DOHH2 (cell line): ENCODE results near the gene APIP.

Source experiments
- H3F3A ChIP-seq: fragments of 200-600 bp; sonication (generic), shearing (Covaris generic); 2 replicates; pipeline ENCODE4 v1.6.0; 2016; ENCODE audit warnings: antibody characterized with exemption, mild to moderate bottlenecking; ENCODE audit not compliant: control insufficient read depth, insufficient read depth
- H3K27ac ChIP-seq: fragments of 200-600 bp; sonication (generic); 2 replicates; pipeline ENCODE4 v1.5.1; 2014; ENCODE audit warnings: low read depth, mild to moderate bottlenecking, low read length, moderate library complexity
- H3K27me3 ChIP-seq: fragments of 200-600 bp; sonication (generic); 2 replicates; pipeline ENCODE4 v1.6.1; 2014; ENCODE audit warnings: mild to moderate bottlenecking, low read length, mixed read lengths; ENCODE audit not compliant: control insufficient read depth
- H3K36me3 ChIP-seq: fragments of 200-600 bp; sonication (generic); 2 replicates; pipeline ENCODE4 v1.6.1; 2014; ENCODE audit warnings: mild to moderate bottlenecking, low read length, moderate library complexity, mixed read lengths; ENCODE audit not compliant: control insufficient read depth
- H3K4me1 ChIP-seq: fragments of 200-600 bp; sonication (generic); 2 replicates; pipeline ENCODE4 v1.6.1; 2014; ENCODE audit warnings: mild to moderate bottlenecking, low read length, mixed read lengths; ENCODE audit not compliant: control insufficient read depth
- H3K4me2 ChIP-seq: fragments of 200-600 bp; sonication (generic); 2 replicates; pipeline ENCODE4 v1.6.0; 2014; ENCODE audit warnings: mild to moderate bottlenecking, low read length, moderate library complexity
- H3K4me3 ChIP-seq: fragments of 200-600 bp; sonication (generic); 2 replicates; pipeline ENCODE4 v1.5.1; 2014; ENCODE audit warnings: mild to moderate bottlenecking, low read length, mixed read lengths
- H3K79me2 ChIP-seq: fragments of 200-600 bp; sonication (generic); 2 replicates; pipeline ENCODE4 v1.6.1; 2014; ENCODE audit warnings: mild to moderate bottlenecking, low read length, mixed read lengths; ENCODE audit not compliant: control insufficient read depth
- H3K9me2 ChIP-seq: fragments of 200-600 bp; sonication (generic); replicated peaks from 2 replicates; pipeline ENCODE4 v1.6.1; 2014; ENCODE audit warnings: mild to moderate bottlenecking, low read length, mixed read lengths; ENCODE audit not compliant: control insufficient read depth
- H3K9me3 ChIP-seq: fragments of 200-600 bp; sonication (generic); 2 replicates; pipeline ENCODE4 v1.6.1; 2014; ENCODE audit warnings: antibody characterized with exemption, low read length, mixed read lengths; ENCODE audit not compliant: control insufficient read depth, insufficient read depth
- H4K20me1 ChIP-seq: fragments of 200-600 bp; sonication (generic); 2 replicates; pipeline ENCODE4 v1.6.0; 2014; ENCODE audit warnings: low read depth, mild to moderate bottlenecking, antibody characterized with exemption, low read length, moderate library complexity; ENCODE audit not compliant: control insufficient read depth, insufficient read depth
- CTCF ChIP-seq: fragments of 200-600 bp; sonication (generic); IDR thresholded peaks from one replicate; pipeline ENCODE4 v1.5.1; 2014; ENCODE audit warnings: antibody characterized with exemption, mild to moderate bottlenecking, low read depth, low read length; ENCODE audit not compliant: poor library complexity, severe bottlenecking
- EZH2phosphoT487 ChIP-seq: fragments of 200-600 bp; sonication (generic); IDR thresholded peaks from 2 replicates; pipeline ENCODE4 v1.6.1; 2017; ENCODE audit warnings: borderline replicate concordance, mild to moderate bottlenecking, antibody characterized with exemption, low read length, moderate library complexity, mixed read lengths

The APIP gene

GRCh38 chr11:34874202-34874601 is 42.0 kb downstream of the APIP start:
- no peaks in the 10 kb centered on the region for H3K4me1 ChIP-seq
- H4K20me1 ChIP-seq: no peaks in the 10 kb centered on the region

GRCh38 chr11:34870548-34871196 is 45.5 kb downstream of the APIP start:
- Histone ChIP-seq H3K9me2 (no peaks in the 10 kb centered on the region), H3F3A (no peaks in the 10 kb centered on the region), H3K27me3 (no peaks in the 10 kb centered on the region), H3K4me3 (no peak overlapping the region), H3K79me2 (no peaks in the 10 kb centered on the region), H4K20me1 (no peaks in the 10 kb centered on the region), H3K4me1 (no peaks in the 10 kb centered on the region), H3K36me3 (no peaks in the 10 kb centered on the region), H3K9me3 (no peaks in the 10 kb centered on the region), H3K4me2 (no peak overlapping the region), H3K27ac (no peak overlapping the region)
- TF ChIP-seq EZH2phosphoT487 (no peak), CTCF (no peak)

More at GRCh38 chr11:34874202-34874601, 42.0 kb downstream of the APIP start:
- no peaks in the 10 kb centered on the region for H3K9me3 ChIP-seq
- H3K36me3 ChIP-seq: no peaks in the 10 kb centered on the region
- no peaks in the 10 kb centered on the region for H3K27me3 ChIP-seq
- no peaks in the 10 kb centered on the region for H3K79me2 ChIP-seq
- no peaks in the 10 kb centered on the region for H3F3A ChIP-seq
- TF ChIP-seq EZH2phosphoT487: no peak
- H3K27ac ChIP-seq: no peak overlapping the region
- no peak overlapping the region for H3K4me3 ChIP-seq
- no peaks in the 10 kb centered on the region for H3K9me2 ChIP-seq
- H3K4me2 ChIP-seq: no peak overlapping the region

- no peaks in the 10 kb centered on the region for H3K27me3 ChIP-seq
- H3K4me3 ChIP-seq: no peak overlapping the region
- TF ChIP-seq EZH2phosphoT487: no peak
- TF ChIP-seq CTCF: peak; percentile 24
- no peaks in the 10 kb centered on the region for H3K9me3 ChIP-seq
- no peaks in the 10 kb centered on the region for H3K9me2 ChIP-seq
- H3K36me3 ChIP-seq: no peaks in the 10 kb centered on the region
- H3K4me2 ChIP-seq: no peak overlapping the region
- H3K4me1 ChIP-seq: peaks cover 3% of the 10 kb centered on the region
- no peaks in the 10 kb centered on the region for H3F3A ChIP-seq
- H3K27ac ChIP-seq: no peak overlapping the region
- no peaks in the 10 kb centered on the region for H4K20me1 ChIP-seq
- no peaks in the 10 kb centered on the region for H3K79me2 ChIP-seq
Measured at GRCh38 chr11:34869425-34869824, 46.8 kb downstream of the APIP start.

- H4K20me1 ChIP-seq: no peaks in the 10 kb centered on the region
- no peaks in the 10 kb centered on the region for H3K27me3 ChIP-seq
- H3K4me2 ChIP-seq: no peak overlapping the region
- TF ChIP-seq CTCF (no peak), EZH2phosphoT487 (no peak)
- H3K36me3 ChIP-seq: no peaks in the 10 kb centered on the region
- H3F3A ChIP-seq: no peaks in the 10 kb centered on the region
- no peak overlapping the region for H3K27ac ChIP-seq
- H3K9me2 ChIP-seq: no peaks in the 10 kb centered on the region
- no peaks in the 10 kb centered on the region for H3K79me2 ChIP-seq
- peaks cover 7% of the 10 kb centered on the region for H3K4me1 ChIP-seq
- H3K9me3 ChIP-seq: no peaks in the 10 kb centered on the region
- no peak overlapping the region for H3K4me3 ChIP-seq
Measured at GRCh38 chr11:34866375-34866774, 49.8 kb downstream of the APIP start.
